ENCODE measurements around the gene LRP2BP. TPM values are rescaled to one million over a fixed set of nuclear protein-coding genes. Genes with fewer than 3 reads are reported as not detected.

LRP2BP gene
- total and polyA plus RNA-seq, 2 experiments from 2014 or later, result 0.23 to 0.89 TPM

DNA sequence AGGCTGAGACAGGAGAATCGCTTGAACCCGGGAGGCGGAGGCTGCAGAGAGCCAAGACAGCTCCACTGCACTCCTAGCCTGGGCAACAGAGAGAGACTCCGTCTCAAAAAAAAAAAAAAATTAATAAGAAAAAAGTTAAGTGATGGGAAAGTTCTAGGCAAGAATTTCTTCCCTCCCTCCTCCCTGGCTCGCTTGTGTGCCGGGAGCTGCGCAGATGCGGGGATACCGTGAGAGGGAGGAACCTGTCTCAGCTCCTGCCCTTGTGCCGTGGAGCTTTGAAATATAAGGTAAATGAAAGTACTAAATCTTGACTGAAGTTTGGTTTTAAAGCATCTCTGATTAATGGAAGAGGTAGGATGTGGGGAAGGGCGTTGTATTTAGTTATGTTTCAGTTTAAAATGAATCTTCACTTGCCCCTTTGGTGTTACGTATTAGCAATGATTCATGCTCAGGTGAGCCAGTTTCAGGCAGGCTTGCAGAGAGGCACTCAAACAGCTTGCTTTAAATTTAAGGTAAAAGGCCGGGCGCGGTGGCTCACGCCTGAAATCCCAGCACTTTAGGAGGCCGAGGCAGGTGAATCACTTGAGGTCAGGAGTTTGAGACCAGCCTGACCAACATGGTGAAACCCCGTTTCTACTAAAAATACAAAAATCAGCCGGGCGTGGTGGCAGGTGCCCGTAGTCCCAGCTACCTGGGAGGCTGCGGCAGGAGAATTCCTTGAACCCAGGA lies 31.4 kb upstream of the LRP2BP start:
- Histone ChIP-seq H3K27ac (no peak overlapping the region), H3K79me2 (peaks cover 28% of the 10 kb centered on the region), H3K9me2 (replicated peaks; ENCODE audit: insufficient read depth) (no peaks in the 10 kb centered on the region), H2AFZ (no peak overlapping the region), H3K4me2 (no peak overlapping the region), H4K20me1 (ENCODE audit: insufficient read depth, poor library complexity, severe bottlenecking) (no peaks in the 10 kb centered on the region), H3K4me1 (ENCODE audit: insufficient read depth) (peaks cover 8% of the 10 kb centered on the region), H3K27me3 (no peaks in the 10 kb centered on the region), H3K36me3 (replicated peaks; ENCODE audit: insufficient read depth, low read depth) (no peaks in the 10 kb centered on the region), H3K4me3 (no peak overlapping the region), H3K9me3 (ENCODE audit: low read depth) (no peaks in the 10 kb centered on the region)
- DNase-seq (ENCODE audit: low spot score), result no peak
- TF ChIP-seq EZH2phosphoT487 (IDR thresholded peaks at IDR 0.05; ENCODE audit: low read depth, severe bottlenecking, unreplicated experiment), result no peak
- TF ChIP-seq, protein P1, sequence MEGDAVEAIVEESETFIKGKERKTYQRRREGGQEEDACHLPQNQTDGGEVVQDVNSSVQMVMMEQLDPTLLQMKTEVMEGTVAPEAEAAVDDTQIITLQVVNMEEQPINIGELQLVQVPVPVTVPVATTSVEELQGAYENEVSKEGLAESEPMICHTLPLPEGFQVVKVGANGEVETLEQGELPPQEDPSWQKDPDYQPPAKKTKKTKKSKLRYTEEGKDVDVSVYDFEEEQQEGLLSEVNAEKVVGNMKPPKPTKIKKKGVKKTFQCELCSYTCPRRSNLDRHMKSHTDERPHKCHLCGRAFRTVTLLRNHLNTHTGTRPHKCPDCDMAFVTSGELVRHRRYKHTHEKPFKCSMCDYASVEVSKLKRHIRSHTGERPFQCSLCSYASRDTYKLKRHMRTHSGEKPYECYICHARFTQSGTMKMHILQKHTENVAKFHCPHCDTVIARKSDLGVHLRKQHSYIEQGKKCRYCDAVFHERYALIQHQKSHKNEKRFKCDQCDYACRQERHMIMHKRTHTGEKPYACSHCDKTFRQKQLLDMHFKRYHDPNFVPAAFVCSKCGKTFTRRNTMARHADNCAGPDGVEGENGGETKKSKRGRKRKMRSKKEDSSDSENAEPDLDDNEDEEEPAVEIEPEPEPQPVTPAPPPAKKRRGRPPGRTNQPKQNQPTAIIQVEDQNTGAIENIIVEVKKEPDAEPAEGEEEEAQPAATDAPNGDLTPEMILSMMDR (IDR thresholded peaks at IDR 0.05; ENCODE audit: poor library complexity), result no peak
- no peak for TF ChIP-seq EZH2 (IDR thresholded peaks at IDR 0.05; ENCODE audit: borderline replicate concordance)
- WGBS (ENCODE audit: low lambda C conversion rate, missing lambda C conversion rate), result 98% methylated on average over 22 of the region's 22 CpGs

DNA sequence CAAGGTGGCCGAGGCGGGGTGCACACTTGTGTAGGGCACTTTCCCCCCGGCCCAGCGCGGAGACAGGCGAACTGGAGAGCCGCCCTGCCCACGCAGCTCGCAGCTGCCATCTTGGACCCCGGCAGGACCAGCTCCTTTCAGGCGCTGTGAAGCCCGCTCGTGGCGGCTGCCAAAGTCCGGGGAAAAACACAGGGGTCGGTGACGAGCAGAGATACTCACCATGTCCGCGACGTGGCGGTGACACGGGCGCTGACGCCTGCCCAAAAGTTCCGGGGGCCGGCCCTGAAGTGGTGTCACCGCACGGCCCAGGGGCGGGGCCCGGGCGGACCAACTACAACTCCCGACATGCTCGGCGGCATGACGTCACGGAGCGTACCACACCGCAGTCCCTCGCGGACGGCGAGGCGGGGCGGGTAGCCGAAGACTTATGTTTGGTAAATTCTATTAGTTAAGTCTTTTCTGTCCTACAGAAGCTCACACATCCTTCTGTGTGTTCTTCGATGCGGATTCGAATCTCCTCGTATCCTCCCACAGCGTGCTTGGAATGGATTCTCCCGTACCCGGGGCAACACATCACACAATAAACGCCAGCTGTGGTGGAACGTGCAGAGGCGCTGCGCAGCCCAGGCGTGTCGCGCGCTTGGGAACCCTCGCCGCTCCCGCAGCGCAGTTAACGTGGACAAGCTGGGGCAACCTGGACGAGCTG lies 30.1 kb upstream of the LRP2BP start, which contains the start of gene UFSP2:
UFSP2 (minus strand) TSS at position 318 of the 706 bp plus-strand sequence; CDS start at position 222, 96 bp downstream.
- 1% methylated on average over 66 of the region's 66 CpGs for WGBS (ENCODE audit: low lambda C conversion rate, missing lambda C conversion rate)
- peak; percentile 93 for DNase-seq (ENCODE audit: low spot score)
- Histone ChIP-seq H3K36me3 (replicated peaks; ENCODE audit: insufficient read depth, low read depth) (no peaks in the 10 kb centered on the region), H3K9me3 (ENCODE audit: low read depth) (no peaks in the 10 kb centered on the region), H3K4me2 (peak within 1 kb of the TSS; percentile 87), H4K20me1 (ENCODE audit: insufficient read depth, poor library complexity, severe bottlenecking) (no peaks in the 10 kb centered on the region), H2AFZ (peak within 1 kb of the TSS; percentile 82), H3K79me2 (peaks cover 29% of the 10 kb centered on the region), H3K27me3 (no peaks in the 10 kb centered on the region), H3K4me3 (peak within 1 kb of the TSS; percentile 59), H3K9me2 (replicated peaks; ENCODE audit: insufficient read depth) (no peaks in the 10 kb centered on the region), H3K27ac (peak within 1 kb of the TSS; percentile 98), H3K4me1 (ENCODE audit: insufficient read depth) (peaks cover 8% of the 10 kb centered on the region)
- TF ChIP-seq EZH2phosphoT487 (IDR thresholded peaks at IDR 0.05; ENCODE audit: low read depth, severe bottlenecking, unreplicated experiment), result no peak
- TF ChIP-seq, protein P1 (IDR thresholded peaks at IDR 0.05; ENCODE audit: poor library complexity), result no peak
- TF ChIP-seq EZH2 (IDR thresholded peaks at IDR 0.05; ENCODE audit: borderline replicate concordance), result no peak

DNA sequence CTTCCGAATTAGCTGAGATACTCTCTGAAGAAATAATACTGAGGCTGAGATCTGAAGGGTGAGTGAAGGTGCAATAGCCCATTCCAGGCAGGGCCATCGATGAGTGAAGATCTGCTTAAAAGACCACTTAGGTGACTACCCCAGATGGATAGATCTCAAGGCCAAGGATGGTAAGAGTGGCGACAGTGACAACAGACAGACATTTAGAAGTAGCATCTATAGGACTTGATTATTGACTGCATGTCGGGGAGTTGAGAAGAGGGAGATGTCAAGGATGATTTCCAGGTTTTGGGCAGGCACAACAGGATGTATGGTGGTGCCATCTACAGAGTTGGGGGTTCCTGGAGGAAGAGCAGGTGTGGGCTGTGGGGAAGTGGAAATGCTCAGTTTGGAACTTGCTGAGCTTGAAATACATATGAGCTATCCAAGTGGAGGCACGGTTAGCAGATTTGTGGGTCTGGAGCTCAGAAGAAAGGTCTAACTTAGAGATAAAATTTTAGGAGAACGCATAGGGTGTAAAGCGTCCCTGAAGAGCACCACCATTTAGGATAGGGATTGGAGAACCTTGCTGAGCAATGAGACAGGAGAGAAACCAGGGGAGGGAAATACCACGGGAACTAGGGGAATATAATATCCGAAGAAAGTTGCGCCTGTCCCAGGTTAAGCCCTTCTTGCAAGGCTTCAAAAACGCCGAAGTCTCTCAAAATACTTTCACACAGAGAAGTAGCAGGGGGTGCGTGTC lies 29.4 kb upstream of the LRP2BP start:
- Histone ChIP-seq H3K27me3 (no peaks in the 10 kb centered on the region), H3K36me3 (replicated peaks; ENCODE audit: insufficient read depth, low read depth) (no peaks in the 10 kb centered on the region), H2AFZ (peak overlapping the region; percentile 82), H3K4me2 (peak overlapping the region; percentile 87), H3K4me1 (ENCODE audit: insufficient read depth) (peaks cover 8% of the 10 kb centered on the region), H3K79me2 (peaks cover 34% of the 10 kb centered on the region), H3K9me3 (ENCODE audit: low read depth) (no peaks in the 10 kb centered on the region), H3K9me2 (replicated peaks; ENCODE audit: insufficient read depth) (no peaks in the 10 kb centered on the region), H4K20me1 (ENCODE audit: insufficient read depth, poor library complexity, severe bottlenecking) (no peaks in the 10 kb centered on the region), H3K27ac (peak overlapping the region; percentile 98), H3K4me3 (peak overlapping the region; percentile 59)
- TF ChIP-seq, protein P1 (IDR thresholded peaks at IDR 0.05; ENCODE audit: poor library complexity), result no peak
- TF ChIP-seq EZH2phosphoT487 (IDR thresholded peaks at IDR 0.05; ENCODE audit: low read depth, severe bottlenecking, unreplicated experiment) (no peak), EZH2 (IDR thresholded peaks at IDR 0.05; ENCODE audit: borderline replicate concordance) (no peak)
- no peak for DNase-seq (ENCODE audit: low spot score)
- WGBS (ENCODE audit: low lambda C conversion rate, missing lambda C conversion rate), result 23% methylated on average over 13 of the region's 13 CpGs
